COR-L47 (cell line): ENCODE results near the gene DRC1.

Experiments used
- DNase-seq: peaks from one replicate; lab custom pipeline; 2025; lab: John Stamatoyannopoulos, UW

The DRC1 gene

DNA sequence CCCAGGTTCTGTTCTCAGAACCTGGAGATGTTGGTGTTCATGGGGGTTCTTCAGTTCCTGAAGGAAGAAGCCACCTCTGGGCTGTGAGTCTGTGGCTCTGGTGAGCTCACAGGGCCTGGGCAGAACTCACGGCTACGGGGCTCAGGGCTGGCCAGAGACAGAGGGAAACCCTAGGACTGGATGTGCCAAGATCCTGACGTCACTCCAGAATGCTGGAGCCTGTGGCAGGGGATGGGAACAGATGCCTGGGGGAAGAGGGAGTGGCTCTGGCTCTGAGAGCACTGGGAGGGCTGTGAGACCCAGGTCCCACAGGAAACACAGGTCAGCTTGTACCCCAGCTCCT lies 76.2 kb downstream of the DRC1 start, which contains the start of gene OTOF:
Gene OTOF, minus strand, starts transcription at position 214 of the 343 bp plus-strand sequence.
- DNase-seq = no peak

DNA sequence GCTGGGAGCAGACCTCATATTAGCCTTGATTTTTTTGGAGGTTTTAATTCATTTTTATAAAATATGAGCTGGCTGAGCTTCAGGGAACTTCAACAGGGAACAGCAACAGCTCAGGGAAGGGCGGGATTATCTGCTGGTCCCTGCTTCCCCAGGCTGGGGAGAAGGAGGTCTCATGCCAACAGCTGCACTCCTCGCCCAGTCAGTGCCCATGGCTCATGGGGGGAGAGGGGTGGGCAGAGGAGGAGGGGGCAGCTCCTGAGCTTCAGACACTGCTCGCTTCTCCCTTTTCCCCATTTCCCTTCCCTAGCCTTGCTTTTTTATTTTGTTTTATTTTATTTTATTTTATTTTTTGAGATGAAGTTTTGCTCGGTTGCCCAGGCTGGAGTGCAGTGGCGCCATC lies 76.6 kb downstream of the DRC1 start:
- DNase-seq = no peak

DNA sequence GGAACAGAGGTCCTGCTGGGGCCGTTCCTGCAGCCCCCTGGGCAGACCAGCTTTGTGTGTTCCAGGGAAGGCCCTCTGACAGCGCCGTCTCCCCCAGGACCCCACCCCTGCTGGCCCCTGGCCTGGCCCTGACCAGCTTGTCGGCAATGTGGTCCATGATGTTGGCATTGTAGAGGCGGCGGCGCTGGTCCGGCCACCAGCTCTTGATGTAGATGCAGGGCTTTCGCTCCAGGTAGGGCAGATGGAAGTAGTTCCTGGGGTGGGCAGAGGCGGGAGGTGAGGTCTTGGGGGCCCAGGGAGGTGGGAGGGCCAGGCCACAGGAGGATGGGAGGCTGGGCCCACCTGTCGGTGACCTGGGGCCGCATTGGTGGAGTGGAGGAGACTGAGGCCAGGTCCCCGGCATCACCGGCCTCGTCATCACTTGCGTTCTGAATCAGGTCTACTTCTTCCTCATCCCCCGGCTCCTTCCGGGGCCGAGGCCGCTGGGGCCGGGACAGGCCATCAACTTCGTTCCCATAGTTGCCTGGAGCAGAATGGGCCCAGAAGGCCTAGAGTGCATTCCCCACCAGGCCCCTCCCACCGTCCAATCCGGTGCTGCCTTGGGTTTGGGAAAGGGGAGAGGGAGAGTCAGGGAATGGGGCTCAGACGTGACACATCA lies 77.5 kb downstream of the DRC1 start:
- no peak for DNase-seq

GRCh38 chr2:26479789-26480565 lies 78.3 kb downstream of the DRC1 start:
- DNase-seq = no peak

GRCh38 chr2:26480566-26481423 lies 79.1 kb downstream of the DRC1 start:
- no peak for DNase-seq

GRCh38 chr2:26481706-26482105 lies 80.0 kb downstream of the DRC1 start:
- no peak for DNase-seq

DNA sequence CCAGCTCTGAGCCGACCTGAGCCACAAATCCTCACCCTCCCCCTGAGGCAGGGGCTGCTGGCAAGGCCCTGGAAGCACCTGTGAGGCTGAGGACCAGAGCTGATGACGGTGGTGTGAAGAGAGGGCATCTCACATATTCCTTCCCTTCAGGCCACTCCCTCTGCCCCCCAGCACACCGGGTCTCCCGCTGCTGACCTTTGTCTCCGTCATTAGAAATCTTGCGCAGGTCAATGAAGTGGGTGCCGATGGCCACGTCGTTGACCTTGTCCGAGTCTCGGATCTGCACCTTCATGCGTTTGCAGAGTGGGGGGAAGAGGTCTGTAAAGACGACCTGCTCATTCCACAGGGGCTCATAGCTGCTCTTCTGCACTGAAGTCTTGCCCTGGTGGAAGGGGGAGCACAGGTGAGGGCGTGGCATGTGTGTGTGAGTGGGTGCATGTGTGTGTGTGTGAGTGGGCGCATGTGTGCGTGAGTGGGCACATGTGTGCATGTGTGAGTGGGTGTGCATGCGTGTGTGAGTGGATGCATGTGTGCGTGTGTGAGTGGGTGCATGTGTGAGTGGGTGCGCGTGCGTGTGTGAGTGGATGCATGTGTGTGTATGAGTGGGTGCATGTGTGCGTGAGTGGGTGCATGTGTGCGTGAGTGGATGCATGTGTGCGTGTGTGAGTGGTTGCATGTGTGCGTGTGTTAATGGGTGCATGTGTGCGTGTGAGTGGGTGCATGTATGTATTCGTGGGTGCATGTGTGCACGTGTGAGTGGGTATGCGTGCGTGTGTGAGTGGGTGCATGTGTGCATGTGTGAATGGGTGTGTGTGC lies 80.7 kb downstream of the DRC1 start:
- no peak for DNase-seq

- DNase-seq = no peak
Observed at GRCh38 chr2:26483027-26483326, 81.3 kb downstream of the DRC1 start.

DNA sequence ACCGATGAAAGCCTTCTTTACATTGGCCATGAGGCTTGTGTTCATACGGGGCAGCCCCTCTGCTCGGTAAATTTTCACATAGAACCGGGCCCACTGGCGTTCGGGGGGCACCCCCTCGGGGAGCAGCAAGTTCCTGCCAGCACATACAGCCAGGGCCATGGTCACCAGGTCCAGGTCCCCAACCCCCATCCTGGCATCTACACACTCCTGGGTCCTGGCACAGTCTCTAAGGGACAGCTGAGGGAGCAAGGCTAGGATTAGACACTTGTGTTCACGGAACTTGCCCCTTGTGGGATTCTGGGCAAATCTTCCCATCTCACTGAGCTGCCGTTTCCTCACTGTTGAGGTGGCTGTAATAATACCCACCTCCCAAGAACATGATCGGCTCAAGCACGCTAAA lies 81.8 kb downstream of the DRC1 start:
- no peak for DNase-seq

- DNase-seq = no peak
Observed at GRCh38 chr2:26483957-26484565, 82.3 kb downstream of the DRC1 start.

- DNase-seq = no peak
Observed at GRCh38 chr2:26484579-26484978, 82.9 kb downstream of the DRC1 start.

DNA sequence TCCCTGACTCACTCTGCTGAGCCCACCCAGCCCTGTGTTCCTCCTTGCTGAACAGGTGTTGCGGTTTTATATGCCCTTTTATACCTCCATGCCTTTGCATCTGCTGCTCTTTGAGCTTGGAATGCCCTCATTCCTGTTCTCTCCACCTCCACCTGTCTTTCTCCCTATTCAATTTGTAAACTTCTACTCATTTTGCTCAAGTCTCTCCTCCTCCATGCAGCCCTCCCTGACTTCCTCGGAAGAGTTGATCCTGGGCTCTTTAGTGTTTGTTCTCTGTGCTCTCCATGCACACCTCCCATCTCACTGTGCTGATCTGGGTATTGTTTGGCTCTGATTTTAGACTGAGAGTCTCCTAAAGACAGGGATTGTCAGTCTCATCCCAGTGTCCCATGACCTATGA lies 83.4 kb downstream of the DRC1 start:
- no peak for DNase-seq

DNA sequence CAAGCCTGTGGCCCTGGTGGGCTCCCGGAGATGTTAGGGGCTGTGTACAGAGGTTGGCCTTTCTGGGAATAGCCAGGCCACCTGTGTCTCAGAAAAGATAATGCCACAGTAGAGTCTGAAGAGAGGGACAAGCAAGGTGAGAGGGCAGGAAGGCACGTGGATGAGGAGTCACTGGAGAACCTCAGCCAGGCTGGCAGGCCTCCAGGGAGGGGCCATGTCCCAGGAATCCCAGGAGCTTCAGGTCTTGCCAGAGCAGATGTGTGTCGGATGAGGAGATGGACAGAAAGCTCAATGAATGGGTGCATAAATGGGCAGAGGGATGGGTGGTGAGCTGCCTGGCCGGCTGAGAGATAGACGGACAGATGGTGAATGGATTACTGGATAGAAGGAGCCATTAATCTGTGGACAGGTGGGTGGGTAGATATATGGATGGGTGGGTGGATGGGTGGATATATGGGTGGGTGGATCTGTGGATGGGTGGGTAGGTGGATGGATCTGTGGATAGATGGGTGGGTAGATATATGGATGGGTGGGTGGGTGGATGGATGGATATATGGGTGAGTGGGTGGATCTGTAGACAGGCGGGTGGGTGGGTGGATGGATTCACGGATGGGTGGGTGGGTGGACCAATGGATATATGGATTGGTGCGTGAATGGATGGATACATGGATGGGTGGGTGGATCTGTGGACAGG lies 84.2 kb downstream of the DRC1 start:
- DNase-seq = no peak

GRCh38 chr2:26486789-26487188 lies 85.1 kb downstream of the DRC1 start:
- no peak for DNase-seq

DNA sequence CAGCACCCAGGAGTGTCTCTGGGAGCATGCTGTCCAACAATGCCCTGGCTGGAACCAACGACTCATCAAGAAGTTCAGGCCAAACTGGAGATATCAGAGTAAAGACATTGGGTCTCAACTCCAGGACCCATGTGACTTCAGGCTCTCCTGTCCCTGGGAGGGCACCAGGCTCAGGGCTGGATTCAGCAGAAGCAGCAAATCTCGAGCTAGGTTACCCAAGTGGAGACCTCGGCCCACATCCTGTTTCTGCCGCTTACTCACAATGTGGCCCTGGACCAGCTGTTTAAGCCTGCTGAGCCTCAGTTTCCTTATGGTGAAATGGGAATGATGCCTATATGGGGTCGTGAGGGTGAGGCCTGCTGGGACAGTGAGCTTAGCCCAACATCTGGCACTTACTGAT lies 85.5 kb downstream of the DRC1 start:
- DNase-seq = no peak

DNA sequence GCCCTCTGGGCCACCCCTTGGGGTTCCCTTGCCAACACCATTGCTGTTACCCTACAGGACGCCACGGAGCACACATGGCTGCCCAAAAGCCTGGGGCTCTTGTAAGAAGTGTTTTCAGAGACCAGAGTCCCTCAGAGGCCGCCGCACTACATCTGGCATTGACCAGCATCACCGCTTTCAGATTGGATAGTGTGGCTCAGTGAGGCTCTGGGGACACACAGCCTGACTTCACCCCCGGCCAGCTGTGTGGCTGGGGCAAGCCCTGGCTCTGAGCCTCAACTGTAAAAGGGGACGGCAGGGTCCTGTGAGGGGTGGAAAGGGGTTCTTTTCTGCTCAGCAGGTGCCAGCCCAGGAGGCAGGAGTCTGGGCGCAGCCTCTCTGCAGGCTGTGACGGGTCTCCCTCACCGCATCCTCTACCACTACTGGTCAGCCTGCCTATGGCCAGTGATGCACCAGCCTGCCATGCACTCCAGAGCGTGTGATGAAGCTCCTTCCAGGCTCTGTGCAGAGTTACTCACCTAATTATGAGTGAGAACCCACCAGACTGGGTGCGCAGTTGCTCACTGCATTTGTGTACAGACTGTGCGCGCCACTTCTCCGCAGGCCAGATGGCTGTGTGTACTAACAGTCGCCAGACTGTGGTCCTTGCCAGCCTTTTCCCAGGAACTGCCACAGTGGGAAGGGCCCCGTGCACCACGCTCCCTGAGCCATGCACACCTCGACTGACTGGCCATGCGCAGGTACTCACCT lies 86.9 kb downstream of the DRC1 start:
- DNase-seq = no peak

DNA sequence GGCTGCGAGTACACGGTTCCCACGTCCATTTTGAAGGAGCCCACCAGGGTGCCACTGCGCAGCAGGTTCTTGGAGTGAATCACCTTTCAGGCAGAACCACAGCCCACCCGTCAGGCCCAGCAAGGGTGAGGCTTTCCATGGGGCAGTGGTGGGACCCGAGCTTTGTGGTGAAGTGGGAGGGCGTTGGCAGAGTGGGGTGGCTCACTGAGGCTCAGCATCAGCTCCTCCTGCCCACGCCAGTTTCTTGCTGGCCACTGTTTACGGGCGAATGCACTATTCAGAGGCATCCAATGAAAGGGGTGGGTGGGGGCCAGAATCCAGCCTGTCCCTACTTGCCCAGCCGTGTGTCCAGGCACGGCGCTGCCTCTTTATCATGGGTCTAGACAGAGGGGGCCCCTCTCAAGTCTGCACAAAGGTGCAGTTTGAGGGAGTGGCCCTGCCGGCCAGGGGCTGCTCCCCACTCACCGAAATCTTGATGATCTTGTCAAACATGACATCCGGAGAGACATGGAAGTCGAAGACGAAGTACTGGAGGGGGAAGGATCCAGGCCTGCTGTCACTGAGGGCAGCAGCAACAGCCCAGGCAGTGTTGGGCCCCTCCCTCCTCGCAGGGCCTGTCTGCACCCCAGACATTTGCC lies 87.6 kb downstream of the DRC1 start:
- no peak for DNase-seq

- DNase-seq = no peak
Observed at GRCh38 chr2:26491563-26492167, 89.9 kb downstream of the DRC1 start.

GRCh38 chr2:26492749-26493515 lies 91.2 kb downstream of the DRC1 start:
- no peak for DNase-seq
